SJSA1 (cell line): ENCODE results near the gene PHOX2A. TPM values are rescaled to one million over a fixed set of nuclear protein-coding genes. Genes with fewer than 3 reads are reported as not detected.
"Not testable (repeated sequence)": the region's sequence is repeated elsewhere in the genome, so short reads cannot be mapped to it uniquely, and the experiment has no call there.

Experiments used
- DNase-seq, 2 experiments: peaks; one replicate each; pipeline ENCODE4 v3.0.0-alpha.2; 2015 to 2020; ENCODE audit warnings: low spot score in 2 of 2, low read depth in 1 of 2
- H3K27ac ChIP-seq: fragments of 250-450 bp; sonication (Bioruptor Pico); 2 replicates; pipeline ENCODE4 v1.5.1; 2020; ENCODE audit warnings: mild to moderate bottlenecking, moderate library complexity
- H3K27me3 ChIP-seq: fragments of 250-450 bp; sonication (Bioruptor Pico); replicated peaks from 2 replicates; pipeline ENCODE4 v1.5.1; 2020; ENCODE audit warnings: mild to moderate bottlenecking, moderate library complexity
- H3K36me3 ChIP-seq: fragments of 250-450 bp; sonication (Bioruptor Pico); 2 replicates; pipeline ENCODE4 v1.5.1; 2020; ENCODE audit warnings: mild to moderate bottlenecking
- H3K4me1 ChIP-seq: fragments of 250-450 bp; sonication (Bioruptor Pico); replicated peaks from 2 replicates; pipeline ENCODE4 v1.6.1; 2021; ENCODE audit warnings: mild to moderate bottlenecking
- H3K4me3 ChIP-seq: fragments of 250-450 bp; sonication (Bioruptor Pico); 2 replicates; pipeline ENCODE4 v1.5.1; 2020; ENCODE audit warnings: mild to moderate bottlenecking
- H3K9me3 ChIP-seq: fragments of 250-450 bp; sonication (Bioruptor Pico); replicated peaks from 2 replicates; pipeline ENCODE4 v1.5.1; 2020; ENCODE audit warnings: mild to moderate bottlenecking
- total RNA-seq: library from RNA; depleted of rRNA; stranded (reverse); fragments of >200 nt; shearing (Covaris generic); gene quantifications from 2 replicates; pipeline ENCODE4 v1.2.3, GENCODE V29; 2014; rRNA removed

PHOX2A gene
- not detected in 2 replicates for total RNA-seq

GRCh38 chr11:72244060-72244360, at the start of gene PHOX2A:
Gene PHOX2A (minus strand): TSS chr11:72244176. CDS start chr11:72244004, 172 bp downstream.
- H3K9me3 ChIP-seq: no peaks in the 10 kb centered on the region
- H3K27ac ChIP-seq: no peak within 1 kb of the TSS
- no peak within 1 kb of the TSS for H3K4me3 ChIP-seq
- H3K36me3 ChIP-seq: no peaks in the 10 kb centered on the region
- H3K4me1 ChIP-seq: peaks cover 8% of the 10 kb centered on the region
- no peak for DNase-seq
- H3K27me3 ChIP-seq: no peaks in the 10 kb centered on the region

GRCh38 chr11:72293391-72293790, 49.4 kb upstream of the PHOX2A start:
- Histone ChIP-seq H3K4me1 (no peaks in the 10 kb centered on the region), H3K4me3 (no peak overlapping the region), H3K27me3 (no peaks in the 10 kb centered on the region), H3K36me3 (no peaks in the 10 kb centered on the region), H3K27ac (no peak overlapping the region), H3K9me3 (no peaks in the 10 kb centered on the region)
- no peak for DNase-seq

GRCh38 chr11:72292106-72292785, 48.3 kb upstream of the PHOX2A start:
- Histone ChIP-seq H3K9me3 (no peaks in the 10 kb centered on the region), H3K4me1 (no peaks in the 10 kb centered on the region), H3K36me3 (no peaks in the 10 kb centered on the region), H3K4me3 (no peak overlapping the region), H3K27ac (no peak overlapping the region), H3K27me3 (no peaks in the 10 kb centered on the region)
- no peak for DNase-seq

- H3K9me3 ChIP-seq, H3K36me3 ChIP-seq, H3K27ac ChIP-seq, H3K4me1 ChIP-seq, H3K4me3 ChIP-seq, H3K27me3 ChIP-seq, DNase-seq: not testable (repeated sequence)
Measured at GRCh38 chr11:72290741-72291140, 46.8 kb upstream of the PHOX2A start.

- no peaks in the 10 kb centered on the region for H3K9me3 ChIP-seq
- H3K27me3 ChIP-seq: no peaks in the 10 kb centered on the region
- H3K36me3 ChIP-seq: no peaks in the 10 kb centered on the region
- DNase-seq: no peak
- H3K4me3 ChIP-seq: no peak overlapping the region
- H3K4me1 ChIP-seq: no peaks in the 10 kb centered on the region
- H3K27ac ChIP-seq: no peak overlapping the region
Measured at GRCh38 chr11:72287293-72287692, 43.3 kb upstream of the PHOX2A start.

- no peaks in the 10 kb centered on the region for H3K36me3 ChIP-seq
- H3K27me3 ChIP-seq: no peaks in the 10 kb centered on the region
- H3K9me3 ChIP-seq: no peaks in the 10 kb centered on the region
- no peak overlapping the region for H3K4me3 ChIP-seq
- no peak overlapping the region for H3K27ac ChIP-seq
- no peak for DNase-seq
- H3K4me1 ChIP-seq: no peaks in the 10 kb centered on the region
Measured at GRCh38 chr11:72283947-72284346, 40.0 kb upstream of the PHOX2A start.

- no peak overlapping the region for H3K27ac ChIP-seq
- no peaks in the 10 kb centered on the region for H3K27me3 ChIP-seq
- no peaks in the 10 kb centered on the region for H3K4me1 ChIP-seq
- H3K4me3 ChIP-seq: no peak overlapping the region
- no peaks in the 10 kb centered on the region for H3K9me3 ChIP-seq
- no peak for DNase-seq
- H3K36me3 ChIP-seq: no peaks in the 10 kb centered on the region
Measured at GRCh38 chr11:72280726-72281315, 36.8 kb upstream of the PHOX2A start.

- Histone ChIP-seq H3K27me3 (no peaks in the 10 kb centered on the region), H3K9me3 (no peaks in the 10 kb centered on the region), H3K4me1 (no peaks in the 10 kb centered on the region), H3K4me3 (no peak overlapping the region), H3K36me3 (no peaks in the 10 kb centered on the region), H3K27ac (no peak overlapping the region)
- no peak for DNase-seq
Measured at GRCh38 chr11:72280037-72280436, 36.1 kb upstream of the PHOX2A start.

GRCh38 chr11:72278905-72279304, 34.9 kb upstream of the PHOX2A start:
- Histone ChIP-seq H3K36me3 (no peaks in the 10 kb centered on the region), H3K9me3 (no peaks in the 10 kb centered on the region), H3K27me3 (no peaks in the 10 kb centered on the region), H3K4me1 (no peaks in the 10 kb centered on the region), H3K4me3 (no peak overlapping the region), H3K27ac (no peak overlapping the region)
- peak in 1 of 2 experiments; percentile 1 for DNase-seq

GRCh38 chr11:72274435-72274834, 30.5 kb upstream of the PHOX2A start:
- no peak overlapping the region for H3K4me3 ChIP-seq
- no peaks in the 10 kb centered on the region for H3K9me3 ChIP-seq
- DNase-seq: no peak
- no peaks in the 10 kb centered on the region for H3K36me3 ChIP-seq
- no peaks in the 10 kb centered on the region for H3K27me3 ChIP-seq
- no peaks in the 10 kb centered on the region for H3K4me1 ChIP-seq
- no peak overlapping the region for H3K27ac ChIP-seq

GRCh38 chr11:72271980-72272379, 28.0 kb upstream of the PHOX2A start:
- DNase-seq: no peak
- Histone ChIP-seq H3K4me3 (no peak overlapping the region), H3K4me1 (no peaks in the 10 kb centered on the region), H3K9me3 (no peaks in the 10 kb centered on the region), H3K27me3 (no peaks in the 10 kb centered on the region), H3K36me3 (no peaks in the 10 kb centered on the region), H3K27ac (no peak overlapping the region)

GRCh38 chr11:72267956-72268617, 24.1 kb upstream of the PHOX2A start:
- no peaks in the 10 kb centered on the region for H3K36me3 ChIP-seq
- no peak for DNase-seq
- H3K4me3 ChIP-seq: no peak overlapping the region
- no peaks in the 10 kb centered on the region for H3K4me1 ChIP-seq
- H3K9me3 ChIP-seq: no peaks in the 10 kb centered on the region
- H3K27ac ChIP-seq: no peak overlapping the region
- H3K27me3 ChIP-seq: no peaks in the 10 kb centered on the region

GRCh38 chr11:72266960-72267359, 23.0 kb upstream of the PHOX2A start:
- H3K4me3 ChIP-seq, H3K4me1 ChIP-seq, H3K27ac ChIP-seq, DNase-seq, H3K27me3 ChIP-seq, H3K9me3 ChIP-seq, H3K36me3 ChIP-seq: not testable (repeated sequence)

GRCh38 chr11:72265951-72266350, 22.0 kb upstream of the PHOX2A start:
- H3K27me3 ChIP-seq: no peaks in the 10 kb centered on the region
- DNase-seq: no peak
- no peaks in the 10 kb centered on the region for H3K36me3 ChIP-seq
- no peaks in the 10 kb centered on the region for H3K9me3 ChIP-seq
- H3K4me3 ChIP-seq: no peak overlapping the region
- H3K4me1 ChIP-seq: no peaks in the 10 kb centered on the region
- H3K27ac ChIP-seq: no peak overlapping the region
